ENCODE measurements around the gene OR8H1.

OR8H1 gene

GRCh38 chr11:56292154-56292553 is at the start of gene OR8H1:
Gene OR8H1, minus strand, starts transcription at chr11:56292254. Its CDS starts 1,192 bp downstream, at chr11:56291062.
- DNase-seq (ENCODE audit: low read depth), result no peak

GRCh38 chr11:56340289-56340688 is 48.2 kb upstream of the OR8H1 start:
- DNase-seq (ENCODE audit: low read depth), result no peak

GRCh38 chr11:56333156-56333555 is 41.1 kb upstream of the OR8H1 start:
- DNase-seq (ENCODE audit: low read depth), result no peak

- DNase-seq (ENCODE audit: low read depth), result no peak
These were observed 39.9 kb upstream of the OR8H1 start for GRCh38 chr11:56331861-56332491.

GRCh38 chr11:56314844-56315243 is 22.8 kb upstream of the OR8H1 start, which contains the start of gene OR8K3:
Gene OR8K3, plus strand, starts transcription at chr11:56315144. Its CDS starts 3,163 bp downstream, at chr11:56318307.
- no peak for DNase-seq (ENCODE audit: low read depth)

- no peak for DNase-seq (ENCODE audit: low read depth)
These were observed 15.8 kb upstream of the OR8H1 start for GRCh38 chr11:56307836-56308235.

GRCh38 chr11:56296898-56297297 is 4.8 kb upstream of the OR8H1 start:
- no peak for DNase-seq (ENCODE audit: low read depth)

GRCh38 chr11:56273854-56274253 is 18.2 kb downstream of the OR8H1 start, which contains the start of gene OR5T1:
Gene OR5T1, plus strand, starts transcription at chr11:56274154. Its CDS starts 1,485 bp downstream, at chr11:56275639.
- no peak for DNase-seq (ENCODE audit: low read depth)

- DNase-seq (ENCODE audit: low read depth), result no peak
These were observed 21.0 kb downstream of the OR8H1 start for GRCh38 chr11:56271092-56271491.

- DNase-seq (ENCODE audit: low read depth), result no peak
These were observed 40.1 kb downstream of the OR8H1 start, which contains the start of gene OR5T3 for GRCh38 chr11:56251954-56252353. Gene OR5T3, plus strand, starts transcription at chr11:56252254. Its CDS starts 0 bp downstream, at chr11:56252254.
